GM23338 (cell line): ENCODE measurements around the gene IGSF21.

Experiments used
- CREB1 ChIP-seq: fragments of 250-450 bp; sonication (Bioruptor Pico); IDR thresholded peaks from 2 replicates; pipeline ENCODE4 v1.5.0; 2020; ENCODE audit warnings: low read depth, mild to moderate bottlenecking, moderate library complexity
- CTCF ChIP-seq, 2 experiments: fragments of 200-600 bp in 1 of 2; sonication (generic) in 1 of 2; conservative IDR thresholded peaks; 2 replicates each; pipeline versions ENCODE4 v1.5.1 to v1.6.1; 2016 to 2017; ENCODE audit warnings: antibody characterized with exemption in 2 of 2, low read depth in 2 of 2, mild to moderate bottlenecking in 2 of 2, moderate library complexity in 1 of 2
- ETS1 ChIP-seq: IDR thresholded peaks from 2 replicates; pipeline ENCODE4 v1.6.1; 2016; ENCODE audit warnings: antibody characterized with exemption
- EZH2 ChIP-seq: fragments of 200-600 bp; sonication (generic); IDR thresholded peaks from one replicate; pipeline ENCODE4 v1.8.0; 2017; ENCODE audit warnings: antibody characterized with exemption, mild to moderate bottlenecking, low read depth; ENCODE audit not compliant: unreplicated experiment
- EZH2phosphoT487 ChIP-seq: fragments of 200-600 bp; sonication (generic); IDR thresholded peaks from one replicate; pipeline ENCODE4 v1.8.1; 2018; ENCODE audit warnings: antibody characterized with exemption; ENCODE audit not compliant: unreplicated experiment
- JUNB ChIP-seq: IDR thresholded peaks from one replicate; pipeline ENCODE4 v1.6.1; 2016; ENCODE audit warnings: antibody characterized with exemption; ENCODE audit not compliant: unreplicated experiment
- NANOG ChIP-seq: IDR thresholded peaks from 2 replicates; pipeline ENCODE4 v1.6.1; 2016; ENCODE audit warnings: antibody characterized with exemption, borderline replicate concordance
- POLR2AphosphoS5 ChIP-seq: IDR thresholded peaks from 2 replicates; pipeline ENCODE4 v1.6.1; 2016; ENCODE audit warnings: antibody characterized with exemption, low read depth
- REST ChIP-seq: IDR thresholded peaks from one replicate; pipeline ENCODE4 v1.6.1; 2018; ENCODE audit warnings: antibody characterized with exemption; ENCODE audit not compliant: unreplicated experiment
- ZNF331 ChIP-seq: fragments of 250-450 bp; sonication (Bioruptor Pico); IDR thresholded peaks from 2 replicates; pipeline ENCODE4 v1.5.0; 2020; ENCODE audit warnings: low read depth, mild to moderate bottlenecking, moderate library complexity
- ZNF462 ChIP-seq: fragments of 250-450 bp; sonication (Bioruptor Pico); IDR thresholded peaks from 2 replicates; pipeline ENCODE4 v1.5.0; 2020; ENCODE audit warnings: mild to moderate bottlenecking, moderate library complexity

GRCh38 chr1:18332576-18332975 is 225.0 kb downstream of the IGSF21 start:
- TF ChIP-seq POLR2AphosphoS5: no peak
- no peak for TF ChIP-seq CTCF (conservative IDR thresholded peaks at IDR 0.05; ENCODE audit: low read depth in 2 of 2)
- TF ChIP-seq ZNF331 (CRISPR knock-in tag): no peak
- TF ChIP-seq REST: no peak
- TF ChIP-seq EZH2: no peak
- no peak for TF ChIP-seq JUNB
- no peak for TF ChIP-seq EZH2phosphoT487
- no peak for TF ChIP-seq NANOG
- no peak for TF ChIP-seq ZNF462 (CRISPR knock-in tag)
- no peak for TF ChIP-seq ETS1
- no peak for TF ChIP-seq CREB1
